Measurements from ENCODE around the gene RAB44. TPM values are rescaled to one million over a fixed set of nuclear protein-coding genes. Genes with fewer than 3 reads are reported as not detected.
A peak's percentile ranks its signal among the peaks of the same experiment; 100 is the strongest.

RAB44 gene
- total and polyA plus RNA-seq, 9 of the 15 experiments (the other 6 are each of a cell fraction or from before 2014, with no cell fraction given) = not detected

DNA sequence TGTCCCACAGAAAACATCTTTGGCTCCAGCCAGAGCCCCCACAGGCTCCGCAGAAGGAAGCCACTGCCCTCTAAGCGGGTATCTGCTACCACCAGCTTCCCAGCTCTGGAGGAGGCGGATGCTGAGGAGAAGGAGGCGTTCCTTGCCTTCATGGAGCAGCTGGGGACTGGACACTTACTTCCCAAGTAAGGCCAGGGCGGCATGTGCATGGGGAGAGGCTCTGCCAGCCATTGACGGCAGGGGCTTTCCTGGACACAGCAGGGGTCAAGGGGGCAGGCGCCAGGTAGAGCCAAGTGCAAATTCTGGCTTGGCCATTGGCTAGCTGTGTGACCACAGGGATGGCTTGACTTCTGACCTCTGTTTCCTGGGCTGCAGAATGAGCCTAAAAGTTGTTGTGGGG lies 17.8 kb downstream of the RAB44 start (continued):
- TF ChIP-seq THRB (CRISPR knock-in tag; conservative IDR thresholded peaks at IDR 0.05) (no peak), DNMT1 (IDR thresholded peaks at IDR 0.05) (no peak), TRIM24 (IDR thresholded peaks at IDR 0.05) (no peak)

DNA sequence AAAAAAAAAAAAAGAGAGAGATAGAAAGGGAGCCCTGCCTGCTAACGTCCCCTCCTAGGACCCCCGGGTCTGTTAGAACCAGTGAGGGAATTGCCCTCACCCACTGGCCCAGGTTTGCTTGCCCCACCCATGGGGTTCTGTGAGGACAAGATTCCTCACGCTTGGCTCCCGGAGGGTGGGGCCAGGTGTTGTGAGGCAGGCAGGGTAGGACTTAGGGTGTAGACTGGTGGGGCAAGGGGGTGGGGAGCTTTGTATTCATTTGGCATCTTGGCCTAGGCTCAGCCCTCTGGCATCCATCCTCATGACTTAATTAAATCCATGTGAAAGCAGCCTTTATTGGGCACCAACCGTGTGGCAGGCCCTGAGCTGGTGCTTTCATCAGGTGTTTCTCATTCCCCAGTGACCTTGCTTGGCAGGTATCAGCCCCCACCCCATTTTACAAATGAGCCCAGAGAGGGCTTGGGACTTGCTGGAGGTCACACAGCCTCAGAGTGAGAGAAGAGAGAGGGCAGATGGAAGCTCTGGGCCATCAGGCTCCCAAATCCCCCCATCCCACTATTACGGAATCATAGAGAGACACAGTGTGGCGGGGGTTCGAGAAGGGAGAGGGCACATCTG lies 19.0 kb downstream of the RAB44 start:
- Histone ChIP-seq H3K4me2 (ENCODE audit: insufficient read depth, low read length) (no peak overlapping the region), H3K4me3 (no peak overlapping the region), H3K27ac (ENCODE audit: extremely low read depth, low read depth, low read length) (no peak overlapping the region), H3K36me3 (ENCODE audit: control insufficient read depth, insufficient read depth, low read length) (no peaks in the 10 kb centered on the region), H3K79me2 (ENCODE audit: control insufficient read depth, insufficient read depth, low read length) (no peaks in the 10 kb centered on the region), H3K27me3 (ENCODE audit: control insufficient read depth in 2 of 2, insufficient read depth in 2 of 2, low read length in 2 of 2) (peaks cover 35 to 83% of the 10 kb centered on the region in 2 experiments), H4K20me1 (replicated peaks; ENCODE audit: control insufficient read depth, insufficient read depth, low read length) (peaks cover 21% of the 10 kb centered on the region; the same call in 1 of the 2 replicates), H3K4me1 (replicated peaks in 1 of 2; ENCODE audit: control insufficient read depth in 2 of 2, insufficient read depth in 2 of 2, low read length in 2 of 2) (peaks cover 0 to 9% of the 10 kb centered on the region in 2 experiments; a peak in 2 of 5 replicates), H2AFZ (ENCODE audit: low read depth, low read length) (no peak overlapping the region), H3K9me3 (replicated peaks; ENCODE audit: control insufficient read depth, insufficient read depth, low read depth, low read length) (no peaks in the 10 kb centered on the region), H3K9me1 (ENCODE audit: control insufficient read depth, insufficient read depth, low read length) (no peaks in the 10 kb centered on the region), H3K9ac (ENCODE audit: insufficient read depth in 1 of 2, low read depth in 2 of 2, low read length in 2 of 2) (no peak overlapping the region)
- FAIRE-seq (no peak), ATAC-seq (no peak), DNase-seq (ENCODE audit: extremely low read depth in 1 of 4, low spot score in 3 of 4) (no peak)
- BruUV-seq (replicated peaks) = no TSS peak
- 1% methylated on average over 7 of the region's 8 CpGs for WGBS (ENCODE audit: insufficient coverage, low coverage, missing lambda C conversion rate)
- intact Hi-C loops (cut with micrococcal nuclease) (no loop called here), in situ Hi-C loops (cut with MboI) (no loop called here)
- POLR2A ChIA-PET = no interaction called here
- CTCF ChIA-PET (ENCODE audit: low intra/inter-chr PET ratio) = interaction anchor here (0.7 kb wide), 1 partner anchor 30 kb away, joined by 3 read pairs; no protein-coding TSS in a partner anchor
- TF ChIP-seq ZFP36 (IDR thresholded peaks at IDR 0.05; ENCODE audit: low read depth, low read length, partially characterized antibody) (peak; percentile 46), RBM25 (IDR thresholded peaks at IDR 0.05; ENCODE audit: low read depth, low read length, severe bottlenecking) (peak; percentile 36)
- TF ChIP-seq, protein P1, sequence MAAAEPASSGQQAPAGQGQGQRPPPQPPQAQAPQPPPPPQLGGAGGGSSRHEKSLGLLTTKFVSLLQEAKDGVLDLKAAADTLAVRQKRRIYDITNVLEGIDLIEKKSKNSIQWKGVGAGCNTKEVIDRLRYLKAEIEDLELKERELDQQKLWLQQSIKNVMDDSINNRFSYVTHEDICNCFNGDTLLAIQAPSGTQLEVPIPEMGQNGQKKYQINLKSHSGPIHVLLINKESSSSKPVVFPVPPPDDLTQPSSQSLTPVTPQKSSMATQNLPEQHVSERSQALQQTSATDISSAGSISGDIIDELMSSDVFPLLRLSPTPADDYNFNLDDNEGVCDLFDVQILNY (CRISPR knock-in tag; IDR thresholded peaks at IDR 0.05) = no peak

Data from K562 (cell line).